ENCODE data around the gene ARHGEF16.

Gene ARHGEF16

GRCh38 chr1:3469104-3469848 is 14.8 kb downstream of the ARHGEF16 start:
- no peak for DNase-seq

- DNase-seq = no peak
Observed at GRCh38 chr1:3469849-3470649, 15.6 kb downstream of the ARHGEF16 start.

GRCh38 chr1:3470650-3471355 is 16.3 kb downstream of the ARHGEF16 start:
- no peak for DNase-seq

GRCh38 chr1:3471356-3472087 is 17.1 kb downstream of the ARHGEF16 start:
- no peak for DNase-seq

GRCh38 chr1:3472088-3472850 is 17.8 kb downstream of the ARHGEF16 start:
- DNase-seq = no peak

GRCh38 chr1:3472906-3473305 is 18.4 kb downstream of the ARHGEF16 start:
- no peak for DNase-seq

GRCh38 chr1:3473381-3473844 is 18.9 kb downstream of the ARHGEF16 start:
- DNase-seq = no peak

GRCh38 chr1:3474016-3474415 is 19.6 kb downstream of the ARHGEF16 start:
- no peak for DNase-seq

- DNase-seq = no peak
Observed at GRCh38 chr1:3474421-3474820, 20.0 kb downstream of the ARHGEF16 start.

- no peak for DNase-seq
Observed at GRCh38 chr1:3475839-3476573, 21.5 kb downstream of the ARHGEF16 start.

GRCh38 chr1:3476666-3477065 is 22.2 kb downstream of the ARHGEF16 start:
- no peak for DNase-seq

GRCh38 chr1:3477241-3477995 is 23.0 kb downstream of the ARHGEF16 start:
- no peak for DNase-seq

GRCh38 chr1:3478187-3478586 is 23.7 kb downstream of the ARHGEF16 start:
- no peak for DNase-seq

- no peak for DNase-seq
Observed at GRCh38 chr1:3479511-3480368, 25.3 kb downstream of the ARHGEF16 start.

- DNase-seq = no peak
Observed at GRCh38 chr1:3480369-3480719, 25.9 kb downstream of the ARHGEF16 start.

GRCh38 chr1:3481046-3481445 is 26.6 kb downstream of the ARHGEF16 start:
- no peak for DNase-seq

- no peak for DNase-seq
Observed at GRCh38 chr1:3481836-3482375, 27.4 kb downstream of the ARHGEF16 start.

- no peak for DNase-seq
Observed at GRCh38 chr1:3482378-3482849, 27.9 kb downstream of the ARHGEF16 start.

GRCh38 chr1:3483380-3483779 is 28.9 kb downstream of the ARHGEF16 start:
- DNase-seq = no peak
